Esophagus muscularis mucosa (tissue), 4 donors: ENCODE measurements around the gene KCNIP3. TPM values are rescaled to one million over a fixed set of nuclear protein-coding genes. Genes with fewer than 3 reads are reported as not detected.

Experiments used
- DNase-seq: peaks from one replicate; pipeline ENCODE4 v3.0.0-alpha.2; 2017; ENCODE audit errors: extremely low spot score
- H3K27ac ChIP-seq, 4 donors: fragments of 200-600 bp; sonication (generic); replicated peaks in 1 of 4; 1 replicate in 3 of 4; 2 replicates in 1 of 4; pipeline ENCODE4 v1.5.1; 2016 to 2019; ENCODE audit warnings: mild to moderate bottlenecking in 1 of 4
- H3K27me3 ChIP-seq, 4 donors: fragments of 200-600 bp; sonication (generic); one replicate each; pipeline versions ENCODE4 v1.5.1 to v1.6.0; 2016 to 2019
- H3K36me3 ChIP-seq, 4 donors: fragments of 200-600 bp; sonication (generic); one replicate each; pipeline ENCODE4 v1.5.1; 2016 to 2019
- H3K4me1 ChIP-seq, 4 donors: fragments of 200-600 bp; sonication (generic); one replicate each; pipeline ENCODE4 v1.5.1; 2016 to 2019
- H3K4me3 ChIP-seq, 4 donors: fragments of 200-600 bp; sonication (generic); 1 replicate in 2 of 4; 2 replicates in 2 of 4; pipeline ENCODE4 v1.5.1; 2016 to 2019; ENCODE audit warnings: mild to moderate bottlenecking in 4 of 4, moderate library complexity in 1 of 4
- H3K9me3 ChIP-seq, 4 donors: fragments of 200-600 bp; sonication (generic); 1 replicate in 3 of 4; 2 replicates in 1 of 4; pipeline ENCODE4 v1.5.1; 2016 to 2019
- CTCF ChIP-seq, 3 experiments: fragments of 200-600 bp in 2 of 3; fragments of 450-650 bp in 1 of 3; sonication (generic) in 2 of 3; IDR thresholded peaks; one replicate each; pipeline ENCODE4 v1.5.1; 2017 to 2019; ENCODE audit warnings: antibody characterized with exemption in 3 of 3, mild to moderate bottlenecking in 2 of 3, moderate library complexity in 1 of 3
- EP300 ChIP-seq: sonication (generic); formaldehyde crosslinking; IDR thresholded peaks from one replicate; pipeline ENCODE4 v1.6.1; 2017; ENCODE audit warnings: antibody characterized with exemption
- POLR2A ChIP-seq: fragments of 450-650 bp; IDR thresholded peaks from one replicate; pipeline ENCODE4 v1.6.1; 2017; ENCODE audit warnings: antibody characterized with exemption, moderate library complexity, mild to moderate bottlenecking, low read depth
- POLR2AphosphoS5 ChIP-seq, 2 donors: sonication (generic); formaldehyde crosslinking; IDR thresholded peaks; one replicate each; pipeline ENCODE4 v1.6.1; 2017; ENCODE audit warnings: antibody characterized with exemption in 2 of 2
- WGBS: methylation state at CpG from one replicate; pipeline ENCODE4 v1.1.5; 2018; 5-methylcytosine and 5-hydroxymethylcytosine counted together
- intact Hi-C: fragments of 100-400 bp; cut with DNase I; formaldehyde crosslinking; loops from one replicate; pipeline ENCODE4 v1.15.1; 2023
- total RNA-seq, 4 donors: library from RNA; depleted of rRNA; stranded (reverse); fragments of >200 nt; gene quantifications; one replicate each; pipeline versions ENCODE4 v1.1.0 to v1.2.1, GENCODE V29; 2016

KCNIP3 gene
- total RNA-seq, 4 donors from 2014 or later, result 15.8 to 29.9 (median 23.0) TPM

- Histone ChIP-seq H3K27me3 (no peaks in the 10 kb centered on the region), H3K4me3 (no peak overlapping the region), H3K9me3 (no peaks in the 10 kb centered on the region), H3K4me1 (peaks cover 0 to 18% (median 9%) of the 10 kb centered on the region in 4 donors), H3K36me3 (peaks cover 0 to 27% (median 6%) of the 10 kb centered on the region in 4 donors), H3K27ac (no peak overlapping the region)
- intact Hi-C loops, result no loop called here
- no peak for TF ChIP-seq CTCF (IDR thresholded peaks at IDR 0.05)
- DNase-seq, result no peak
- WGBS, result 98% methylated on average over 14 of the region's 20 CpGs
Measured at GRCh38 chr2:95382192-95382591, 85.0 kb downstream of the KCNIP3 start.

- Histone ChIP-seq H3K9me3 (no peaks in the 10 kb centered on the region), H3K27me3 (peaks cover 0 to 2% (median 0%) of the 10 kb centered on the region in 4 donors), H3K36me3 (peaks cover 0 to 20% (median 2%) of the 10 kb centered on the region in 4 donors), H3K27ac (no peak overlapping the region), H3K4me1 (peaks cover 0 to 18% (median 9%) of the 10 kb centered on the region in 4 donors), H3K4me3 (no peak overlapping the region)
- no peak for DNase-seq
- intact Hi-C loops, result no loop called here
- TF ChIP-seq POLR2A (no peak), CTCF (IDR thresholded peaks at IDR 0.05) (no peak), EP300 (no peak), POLR2AphosphoS5 (IDR thresholded peaks at IDR 0.05) (no peak)
- 88% methylated on average over 8 of the region's 14 CpGs for WGBS
Measured at GRCh38 chr2:95382686-95383634, 85.8 kb downstream of the KCNIP3 start.

GRCh38 chr2:95383635-95384027 lies 86.5 kb downstream of the KCNIP3 start:
- TF ChIP-seq POLR2AphosphoS5 (IDR thresholded peaks at IDR 0.05) (no peak), POLR2A (no peak), CTCF (IDR thresholded peaks at IDR 0.05) (no peak), EP300 (no peak)

GRCh38 chr2:95384854-95385569 lies 87.9 kb downstream of the KCNIP3 start:
- Histone ChIP-seq H3K9me3 (no peaks in the 10 kb centered on the region), H3K27ac (peak overlapping the region in 3 of 4 donors; percentile 34 to 44 (median 38)), H3K36me3 (peaks cover 0 to 15% (median 0%) of the 10 kb centered on the region in 4 donors), H3K4me1 (peaks cover 3 to 27% (median 18%) of the 10 kb centered on the region in 4 donors), H3K4me3 (no peak overlapping the region), H3K27me3 (peaks cover 0 to 8% (median 0%) of the 10 kb centered on the region in 4 donors)
- 61% methylated on average over 3 of the region's 12 CpGs for WGBS
- intact Hi-C loops, result no loop called here
- no peak for DNase-seq
- TF ChIP-seq CTCF (IDR thresholded peaks at IDR 0.05), result no peak
- TF ChIP-seq POLR2AphosphoS5 (IDR thresholded peaks at IDR 0.05), result no peak
- no peak for TF ChIP-seq POLR2A
- no peak for TF ChIP-seq EP300

More at GRCh38 chr2:95383635-95384027, 86.5 kb downstream of the KCNIP3 start:
- H3K27ac ChIP-seq, result no peak overlapping the region
- no peak for DNase-seq
- H3K27me3 ChIP-seq, result peaks cover 0 to 8% (median 0%) of the 10 kb centered on the region in 4 donors
- 81% methylated on average over 3 of the region's 9 CpGs for WGBS
- no peak overlapping the region for H3K4me3 ChIP-seq
- H3K4me1 ChIP-seq, result peaks cover 0 to 18% (median 9%) of the 10 kb centered on the region in 4 donors
- H3K9me3 ChIP-seq, result no peaks in the 10 kb centered on the region
- intact Hi-C loops, result no loop called here
- peaks cover 0 to 15% (median 0%) of the 10 kb centered on the region in 4 donors for H3K36me3 ChIP-seq
